H1 (cell line): ENCODE results near the gene APOL1.

Source experiments
- EZH2 ChIP-seq: fragments of 200-600 bp; sonication (generic); IDR thresholded peaks from 2 replicates; pipeline ENCODE4 v1.7.1; 2012; ENCODE audit warnings: low read depth, mild to moderate bottlenecking, moderate library complexity, low read length, inconsistent platforms; ENCODE audit not compliant: severe bottlenecking
- GABPA ChIP-seq: IDR thresholded peaks from 2 replicates; pipeline ENCODE4 v1.6.1; 2011; ENCODE audit warnings: mild to moderate bottlenecking, low read length, moderate library complexity, borderline replicate concordance; ENCODE audit not compliant: insufficient read depth
- MAFK ChIP-seq: IDR thresholded peaks from 2 replicates; pipeline ENCODE4 v1.6.1; 2012; ENCODE audit warnings: low read depth, mild to moderate bottlenecking, improper control_type of control experiment, low read length
- POLR2A ChIP-seq, 2 experiments: IDR thresholded peaks; 1 replicate in 1 of 2; 2 replicates in 1 of 2; pipeline ENCODE4 v1.6.1; 2011; ENCODE audit warnings: low read depth in 2 of 2, low read length in 2 of 2, mild to moderate bottlenecking in 2 of 2; ENCODE audit errors: control extremely low read depth in 1 of 2
- POLR2AphosphoS5 ChIP-seq: IDR thresholded peaks from 2 replicates; pipeline ENCODE4 v1.6.1; 2011; ENCODE audit warnings: low read depth, low read length
- RAD21 ChIP-seq, 2 experiments: IDR thresholded peaks in 1 of 2; conservative IDR thresholded peaks in 1 of 2; 2 replicates each; pipeline ENCODE4 v1.6.1; 2011; ENCODE audit warnings: low read depth in 2 of 2, low read length in 2 of 2, improper control_type of control experiment in 1 of 2, inconsistent platforms in 1 of 2, mild to moderate bottlenecking in 1 of 2, moderate library complexity in 1 of 2
- RBBP5 ChIP-seq: IDR thresholded peaks from 2 replicates; pipeline ENCODE4 v1.7.1; 2012; ENCODE audit warnings: low read depth, mild to moderate bottlenecking, inconsistent platforms, low read length, moderate library complexity, borderline replicate concordance
- SUZ12 ChIP-seq: fragments of 200-600 bp; sonication (generic); IDR thresholded peaks from 2 replicates; pipeline ENCODE4 v1.6.1; 2012; ENCODE audit warnings: mild to moderate bottlenecking, inconsistent platforms, low read length, moderate library complexity, mixed read lengths
- TF ChIP-seq, protein P1 (sequence below), 3 experiments: IDR thresholded peaks; 1 replicate in 2 of 3; 2 replicates in 1 of 3; pipeline versions ENCODE4 v1.5.1 to v1.6.1; 2011; ENCODE audit warnings: low read length in 3 of 3, mild to moderate bottlenecking in 3 of 3, inconsistent platforms in 2 of 3, low read depth in 1 of 3, moderate library complexity in 1 of 3; ENCODE audit not compliant: insufficient read depth in 1 of 3; ENCODE audit errors: control extremely low read depth in 1 of 3

GRCh38 chr22:36306227-36306626 lies 53.3 kb downstream of the APOL1 start:
- TF ChIP-seq MAFK (no peak), GABPA (no peak), POLR2A (IDR thresholded peaks at IDR 0.05; ENCODE audit: control extremely low read depth in 1 of 2, low read depth in 2 of 2, low read length in 2 of 2) (no peak), EZH2 (no peak), RAD21 (IDR thresholded peaks at IDR 0.05 in 1 of 2, conservative IDR thresholded peaks at IDR 0.05 in 1 of 2; ENCODE audit: low read depth in 2 of 2, low read length in 2 of 2) (no peak), SUZ12 (no peak), RBBP5 (no peak), POLR2AphosphoS5 (no peak)
- TF ChIP-seq, protein P1, sequence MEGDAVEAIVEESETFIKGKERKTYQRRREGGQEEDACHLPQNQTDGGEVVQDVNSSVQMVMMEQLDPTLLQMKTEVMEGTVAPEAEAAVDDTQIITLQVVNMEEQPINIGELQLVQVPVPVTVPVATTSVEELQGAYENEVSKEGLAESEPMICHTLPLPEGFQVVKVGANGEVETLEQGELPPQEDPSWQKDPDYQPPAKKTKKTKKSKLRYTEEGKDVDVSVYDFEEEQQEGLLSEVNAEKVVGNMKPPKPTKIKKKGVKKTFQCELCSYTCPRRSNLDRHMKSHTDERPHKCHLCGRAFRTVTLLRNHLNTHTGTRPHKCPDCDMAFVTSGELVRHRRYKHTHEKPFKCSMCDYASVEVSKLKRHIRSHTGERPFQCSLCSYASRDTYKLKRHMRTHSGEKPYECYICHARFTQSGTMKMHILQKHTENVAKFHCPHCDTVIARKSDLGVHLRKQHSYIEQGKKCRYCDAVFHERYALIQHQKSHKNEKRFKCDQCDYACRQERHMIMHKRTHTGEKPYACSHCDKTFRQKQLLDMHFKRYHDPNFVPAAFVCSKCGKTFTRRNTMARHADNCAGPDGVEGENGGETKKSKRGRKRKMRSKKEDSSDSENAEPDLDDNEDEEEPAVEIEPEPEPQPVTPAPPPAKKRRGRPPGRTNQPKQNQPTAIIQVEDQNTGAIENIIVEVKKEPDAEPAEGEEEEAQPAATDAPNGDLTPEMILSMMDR (IDR thresholded peaks at IDR 0.05; ENCODE audit: control extremely low read depth in 1 of 3, insufficient read depth in 1 of 3, low read depth in 1 of 3, low read length in 3 of 3) = no peak
